ENCODE results near the gene LOXL3. TPM values are rescaled to one million over a fixed set of nuclear protein-coding genes. Genes with fewer than 3 reads are reported as not detected.

Gene LOXL3, protein sequence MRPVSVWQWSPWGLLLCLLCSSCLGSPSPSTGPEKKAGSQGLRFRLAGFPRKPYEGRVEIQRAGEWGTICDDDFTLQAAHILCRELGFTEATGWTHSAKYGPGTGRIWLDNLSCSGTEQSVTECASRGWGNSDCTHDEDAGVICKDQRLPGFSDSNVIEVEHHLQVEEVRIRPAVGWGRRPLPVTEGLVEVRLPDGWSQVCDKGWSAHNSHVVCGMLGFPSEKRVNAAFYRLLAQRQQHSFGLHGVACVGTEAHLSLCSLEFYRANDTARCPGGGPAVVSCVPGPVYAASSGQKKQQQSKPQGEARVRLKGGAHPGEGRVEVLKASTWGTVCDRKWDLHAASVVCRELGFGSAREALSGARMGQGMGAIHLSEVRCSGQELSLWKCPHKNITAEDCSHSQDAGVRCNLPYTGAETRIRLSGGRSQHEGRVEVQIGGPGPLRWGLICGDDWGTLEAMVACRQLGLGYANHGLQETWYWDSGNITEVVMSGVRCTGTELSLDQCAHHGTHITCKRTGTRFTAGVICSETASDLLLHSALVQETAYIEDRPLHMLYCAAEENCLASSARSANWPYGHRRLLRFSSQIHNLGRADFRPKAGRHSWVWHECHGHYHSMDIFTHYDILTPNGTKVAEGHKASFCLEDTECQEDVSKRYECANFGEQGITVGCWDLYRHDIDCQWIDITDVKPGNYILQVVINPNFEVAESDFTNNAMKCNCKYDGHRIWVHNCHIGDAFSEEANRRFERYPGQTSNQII
- 22.8 TPM for total RNA-seq

DNA sequence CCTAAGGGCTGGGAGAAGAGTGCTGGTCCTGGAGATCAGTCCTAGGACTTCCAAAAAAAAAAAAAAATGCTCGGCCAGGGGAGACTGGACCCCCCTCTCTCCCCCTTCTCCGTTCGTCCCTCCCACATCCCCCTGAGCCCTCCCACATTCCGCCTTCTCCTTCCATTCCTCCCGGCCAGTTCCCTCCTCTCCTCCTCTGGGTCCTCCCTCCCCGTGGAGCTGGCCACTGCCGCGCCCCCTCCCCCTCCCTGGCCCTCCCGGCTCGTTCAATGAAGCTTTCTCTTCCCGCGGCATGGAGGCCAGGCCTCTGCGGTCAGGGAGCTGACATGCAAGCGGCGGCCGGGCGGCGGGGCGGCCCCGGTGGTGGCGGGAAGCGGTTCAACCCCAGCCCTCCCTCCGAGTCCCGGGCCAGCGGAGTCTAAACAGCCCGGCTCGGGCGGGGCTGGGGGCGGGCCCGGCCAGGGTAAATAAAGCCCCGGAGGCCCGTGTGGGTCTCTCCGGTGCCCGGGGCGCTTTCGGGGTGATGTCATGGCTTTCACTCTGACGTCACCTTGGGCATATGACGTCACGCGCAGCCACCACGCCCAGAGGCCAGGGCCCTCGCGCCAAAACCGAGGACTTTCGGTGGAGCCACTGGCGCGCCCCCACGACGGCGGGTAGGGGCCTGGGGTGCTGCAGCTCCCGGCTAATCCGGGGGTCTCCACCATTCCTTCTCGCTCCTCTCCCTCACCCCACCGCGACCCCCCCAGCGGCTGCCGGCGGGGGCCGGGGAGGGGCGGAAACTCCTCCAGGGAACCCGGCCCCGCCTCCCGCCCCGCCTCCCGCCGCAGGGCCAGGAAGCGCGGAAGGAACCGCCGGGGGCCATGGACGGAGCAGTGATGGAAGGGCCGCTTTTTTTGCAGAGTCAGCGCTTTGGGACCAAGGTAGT lies at the start of gene LOXL3, which contains the start of gene DOK1:
TSS of gene LOXL3 (minus strand) at position 51 of the 928 bp plus-strand sequence. CDS start 1,308 bp downstream, outside the sequence.
TSS of gene DOK1 (plus strand) at position 829 of the 928 bp plus-strand sequence. CDS start at position 864, 35 bp downstream.

DNA sequence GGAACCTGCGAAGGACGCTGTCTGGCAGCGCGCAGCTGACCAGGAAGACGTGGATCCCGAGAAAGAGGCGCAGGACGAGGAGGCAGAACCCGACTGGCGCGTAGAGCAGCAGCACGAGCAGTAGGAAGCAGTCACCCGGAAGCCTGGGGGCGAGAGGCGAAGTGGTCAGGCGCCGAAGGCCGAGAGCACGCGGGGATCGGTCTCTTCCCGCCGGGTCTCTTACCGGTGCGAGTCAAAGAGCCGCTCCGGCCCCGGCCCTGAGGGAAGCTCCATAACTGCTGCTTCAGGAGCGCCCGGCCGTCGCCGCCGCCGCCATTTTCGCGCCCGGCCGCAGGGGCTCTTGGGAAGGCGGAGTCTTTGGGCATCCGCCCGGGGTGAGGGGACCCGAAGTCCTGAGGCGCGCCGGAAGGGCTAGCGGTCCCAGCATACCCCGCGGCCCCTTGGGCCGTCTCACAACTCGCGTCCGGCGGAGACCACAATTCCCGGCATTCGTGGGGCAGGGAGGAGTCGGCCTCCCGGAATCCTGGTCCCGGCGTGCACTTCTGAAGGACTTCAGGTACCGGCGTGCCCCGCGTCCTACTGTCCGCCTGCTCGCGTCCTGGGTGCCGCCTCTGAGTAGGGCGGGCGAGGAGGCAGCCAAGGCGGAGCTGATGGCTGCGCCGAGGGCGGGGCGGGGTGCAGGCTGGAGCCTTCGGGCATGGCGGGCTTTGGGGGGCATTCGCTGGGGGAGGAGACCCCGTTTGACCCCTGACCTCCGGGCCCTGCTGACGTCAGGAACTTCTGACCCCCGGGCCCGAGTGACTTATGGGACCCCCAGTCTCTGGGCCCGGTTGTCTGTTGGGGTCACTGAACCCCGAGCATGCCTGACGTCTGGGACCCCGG lies 24.1 kb downstream of the LOXL3 start, which contains the start of the genes AUP1 and HTRA2:
TSS of gene AUP1 (minus strand) at position 350 of the 882 bp plus-strand sequence. CDS start at position 273, 77 bp downstream.
TSS of gene HTRA2 (plus strand) at position 577 of the 882 bp plus-strand sequence. CDS start at position 651, 74 bp downstream.

DNA sequence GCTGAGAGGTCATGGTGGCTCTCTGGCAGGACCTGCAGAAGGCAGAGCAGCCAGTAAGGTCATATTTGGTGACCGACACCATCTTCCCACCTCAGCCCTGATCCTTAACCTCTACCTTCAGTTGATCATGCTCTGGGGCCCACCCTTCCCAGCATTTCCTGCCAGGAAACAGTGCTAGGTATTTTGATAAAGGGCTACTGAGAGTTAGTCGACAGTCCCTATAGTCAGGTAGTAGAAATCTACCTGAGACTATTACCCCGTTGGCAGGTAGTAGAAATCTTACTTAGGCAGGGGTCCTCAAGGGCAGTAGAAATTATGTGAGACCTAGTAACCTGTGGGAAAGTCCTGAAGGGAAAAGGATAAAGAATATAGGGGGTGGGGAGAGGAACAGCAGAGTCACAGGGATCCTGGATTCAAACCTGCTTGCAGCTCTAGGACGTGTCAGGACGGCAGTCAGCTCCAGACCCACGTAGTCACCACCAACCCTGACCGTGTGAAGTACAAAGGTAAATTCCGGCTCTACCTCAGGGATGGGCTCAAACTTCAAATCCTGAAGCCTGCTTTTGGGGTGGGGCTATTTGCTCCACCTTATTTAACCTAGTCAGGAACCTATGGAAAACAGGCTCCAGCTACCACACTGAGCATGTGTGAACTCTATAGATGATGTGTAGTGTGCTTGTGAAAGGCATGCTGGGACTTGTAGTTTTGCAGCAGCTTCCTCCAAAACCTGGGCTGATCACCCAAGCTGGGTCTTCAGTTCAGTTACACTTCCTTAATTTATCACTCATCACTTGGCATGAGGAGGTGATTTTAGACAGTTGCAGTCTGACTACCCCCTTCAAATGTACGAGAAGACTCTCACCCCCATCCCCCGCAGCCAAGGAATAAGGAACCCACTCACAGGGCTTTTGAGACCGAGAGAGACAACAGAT lies 27.8 kb downstream of the LOXL3 start, which contains the start of gene DQX1:
TSS of gene DQX1 (minus strand) at position 515 of the 932 bp plus-strand sequence. CDS start at position 13, 502 bp downstream.

DNA sequence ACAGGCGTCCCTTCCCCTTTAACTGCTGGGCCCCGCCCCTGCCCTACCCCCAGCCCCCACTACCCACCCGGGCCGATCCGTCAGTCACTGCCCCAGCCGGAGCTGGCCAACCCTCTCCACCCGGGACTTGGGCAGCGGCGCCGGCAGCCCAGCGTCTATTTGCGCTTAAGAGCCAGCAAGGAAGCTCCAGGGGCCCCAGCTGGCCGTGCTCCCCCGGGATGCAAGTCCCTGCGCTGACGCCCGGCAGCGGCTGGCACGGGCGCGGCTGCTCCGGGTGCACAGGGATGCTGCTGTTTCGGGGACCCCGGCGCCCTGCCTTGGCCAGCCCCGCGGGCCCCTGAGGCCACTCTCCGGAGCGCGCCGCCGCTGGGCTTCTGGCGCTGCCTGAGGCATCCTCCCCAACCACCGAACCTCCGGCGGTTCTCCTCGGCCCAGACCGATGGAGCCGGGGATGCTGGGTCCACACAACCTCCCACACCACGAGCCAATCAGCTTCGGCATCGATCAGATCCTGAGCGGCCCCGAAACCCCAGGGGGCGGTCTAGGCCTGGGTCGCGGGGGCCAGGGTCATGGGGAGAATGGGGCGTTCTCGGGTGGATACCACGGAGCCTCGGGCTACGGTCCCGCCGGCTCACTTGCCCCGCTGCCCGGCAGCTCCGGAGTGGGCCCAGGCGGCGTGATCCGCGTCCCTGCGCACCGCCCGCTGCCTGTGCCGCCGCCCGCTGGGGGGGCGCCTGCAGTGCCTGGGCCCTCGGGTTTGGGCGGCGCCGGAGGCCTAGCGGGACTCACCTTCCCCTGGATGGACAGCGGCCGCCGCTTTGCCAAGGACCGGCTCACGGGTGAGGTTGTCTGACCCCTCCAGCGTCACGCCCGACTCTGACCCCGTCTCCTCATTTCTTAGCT lies 39.1 kb downstream of the LOXL3 start, which contains the start of gene TLX2:
TSS of gene TLX2 (plus strand) at position 83 of the 903 bp plus-strand sequence. CDS start at position 440, 357 bp downstream.

DNA sequence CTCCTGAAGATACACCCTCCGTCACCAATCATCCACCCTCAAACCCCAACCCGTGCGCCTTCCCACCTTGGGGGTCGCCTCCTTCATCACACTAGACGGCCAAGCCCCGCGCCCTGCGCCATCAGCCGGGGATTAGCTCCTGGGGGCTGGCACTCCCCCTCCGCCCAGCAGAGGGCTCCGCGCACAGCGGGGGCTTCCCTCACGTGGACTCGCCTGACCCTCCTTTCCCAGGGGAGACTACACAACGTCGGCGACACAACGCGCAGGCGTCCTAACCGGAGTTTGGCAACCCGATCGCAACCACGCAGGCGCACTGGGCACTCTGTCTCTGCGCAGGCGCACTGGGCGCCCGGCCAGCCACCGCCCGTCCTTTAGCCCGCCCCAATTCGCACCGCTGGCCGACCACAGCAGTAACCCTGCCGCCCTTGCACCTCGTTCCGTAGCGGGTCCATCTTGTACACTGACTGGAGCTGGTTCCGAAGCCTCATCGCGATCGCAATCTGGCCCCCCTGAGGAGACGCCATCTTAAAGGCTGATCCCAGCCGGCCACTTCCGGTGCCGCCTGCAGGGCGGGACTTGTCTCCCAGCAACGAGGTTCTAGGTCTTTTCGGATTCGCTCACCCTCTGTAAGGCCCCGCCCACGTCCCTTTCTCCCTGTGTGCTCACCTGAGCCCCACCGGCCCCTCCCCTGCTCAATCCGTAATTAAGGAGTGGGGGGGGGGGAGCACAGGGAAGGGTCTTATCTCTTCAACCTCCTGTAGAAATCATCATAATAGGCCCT lies 46.4 kb downstream of the LOXL3 start, which contains the start of gene PCGF1:
TSS of gene PCGF1 (minus strand) at position 551 of the 781 bp plus-strand sequence. CDS start at position 524, 27 bp downstream.

DNA sequence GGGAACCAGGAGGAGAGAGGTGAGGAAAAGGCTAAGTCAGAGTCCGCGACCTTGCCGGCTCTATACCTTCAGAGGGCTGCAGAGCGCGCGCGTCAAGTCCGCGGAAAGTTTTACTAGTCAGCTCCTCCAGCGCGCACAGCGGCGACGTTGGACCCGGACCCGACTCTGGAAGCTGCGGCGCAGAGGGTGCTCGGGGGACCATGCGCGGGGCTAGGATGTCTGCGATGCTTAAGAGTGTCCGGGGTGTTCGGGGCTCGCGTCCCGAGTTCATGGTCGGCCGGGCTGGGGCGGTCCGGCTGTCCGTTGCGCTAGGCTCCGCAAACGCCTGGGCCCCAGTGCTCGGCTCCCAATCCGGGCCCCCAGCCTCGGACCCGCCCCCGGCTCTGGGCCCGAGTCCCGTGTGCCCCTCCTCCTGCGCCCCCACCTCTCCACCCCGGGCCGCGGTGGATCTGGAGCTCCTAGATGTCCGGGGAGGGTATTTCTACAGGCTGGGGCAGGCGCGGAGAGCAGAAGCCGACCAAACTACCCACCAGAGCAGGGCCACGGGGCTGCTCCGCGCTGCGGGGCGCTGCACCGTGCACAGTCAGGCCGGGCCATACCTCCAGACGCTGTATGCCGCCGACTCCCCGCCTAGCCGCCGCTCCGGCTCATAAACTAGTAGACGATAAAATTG lies 54.3 kb downstream of the LOXL3 start, which contains the start of gene LBX2:
TSS of gene LBX2 (minus strand) at position 337 of the 673 bp plus-strand sequence. CDS start at position 271, 66 bp downstream.

DNA sequence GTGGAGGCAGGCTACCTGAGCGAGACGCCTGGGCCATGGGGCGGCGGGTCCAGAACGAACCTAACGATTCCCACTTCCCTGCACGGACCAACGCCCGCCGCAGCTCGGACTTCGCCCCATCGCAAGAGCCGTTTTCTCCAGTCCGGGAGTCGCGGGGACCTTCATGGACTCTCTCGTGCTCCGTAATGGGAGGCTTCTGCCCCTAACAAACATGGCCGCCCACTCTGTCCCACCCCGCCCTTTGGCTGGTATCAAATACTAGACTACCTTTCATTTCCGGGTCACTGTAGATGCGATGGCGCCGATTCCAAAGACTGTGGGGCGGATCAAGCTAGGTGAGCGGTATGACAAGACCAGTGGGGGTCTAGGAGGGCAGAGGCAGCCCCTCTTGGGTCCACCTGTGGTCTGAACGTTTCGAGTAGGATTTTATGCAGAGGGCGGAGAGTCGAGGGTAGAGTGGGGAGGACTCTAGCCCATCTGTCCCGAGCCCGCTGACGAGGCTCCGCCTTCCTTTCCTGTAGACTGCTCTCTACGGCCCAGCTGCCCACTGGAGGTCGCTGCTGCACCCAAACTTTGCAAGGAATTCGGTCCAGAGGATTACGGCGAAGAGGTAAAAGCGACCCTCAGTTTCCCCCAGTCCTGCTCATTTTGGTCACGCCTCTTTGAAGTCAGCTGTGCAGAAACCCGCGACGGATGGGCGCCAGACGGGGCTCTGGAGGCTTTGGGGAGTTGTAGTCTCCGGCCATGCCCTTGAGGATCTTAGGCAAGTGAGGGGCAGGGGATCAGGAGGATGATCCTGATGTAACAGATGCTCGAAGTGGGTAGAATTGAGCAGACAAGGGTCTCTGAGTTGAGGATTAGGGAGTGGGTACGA lies 70.7 kb downstream of the LOXL3 start, which contains the start of the genes CCDC142 and TTC31:
TSS of gene CCDC142 (minus strand) at position 198 of the 874 bp plus-strand sequence. CDS start at position 37, 161 bp downstream.
TSS of gene TTC31 (plus strand) at position 281 of the 874 bp plus-strand sequence. CDS start at position 296, 15 bp downstream.

Other genes with a start within 250 kb of the LOXL3 start
- gene SLC4A5, start 210.5 kb downstream of the LOXL3 start, total RNA-seq = 36.3 TPM
- gene DCTN1, start 173.6 kb downstream of the LOXL3 start, total RNA-seq = 129 TPM
- 3.1 TPM for gene C2orf81, start 132.3 kb downstream of the LOXL3 start, total RNA-seq
- 36.8 TPM for gene WDR54, start 132.2 kb downstream of the LOXL3 start, total RNA-seq
- gene RTKN, start 112.0 kb downstream of the LOXL3 start, total RNA-seq = 28.9 TPM
- 83.5 TPM for gene INO80B, start 98.9 kb downstream of the LOXL3 start, total RNA-seq
- gene WBP1, start 95.5 kb downstream of the LOXL3 start, total RNA-seq = 55.6 TPM
- 42.8 TPM for gene MOGS, start 88.6 kb downstream of the LOXL3 start, total RNA-seq
- gene MRPL53, start 81.3 kb downstream of the LOXL3 start, total RNA-seq = 17.5 TPM
- gene CCDC142, start 70.9 kb downstream of the LOXL3 start, total RNA-seq = 36.7 TPM
- gene TTC31, start 70.9 kb downstream of the LOXL3 start, total RNA-seq = 26.7 TPM
- not detected for gene LBX2, start 54.3 kb downstream of the LOXL3 start, total RNA-seq
- 13.6 TPM for gene PCGF1, start 46.2 kb downstream of the LOXL3 start, total RNA-seq
- 0.93 TPM for gene TLX2, start 39.5 kb downstream of the LOXL3 start, total RNA-seq
- 0.55 TPM for gene DQX1, start 27.7 kb downstream of the LOXL3 start, total RNA-seq
- 75.9 TPM for gene AUP1, start 24.2 kb downstream of the LOXL3 start, total RNA-seq
- 30.6 TPM for gene HTRA2, start 24.0 kb downstream of the LOXL3 start, total RNA-seq
- gene DOK1, start 778 bp upstream of the LOXL3 start, total RNA-seq = 10.0 TPM
- gene M1AP, start 94.4 kb upstream of the LOXL3 start, total RNA-seq = 0.44 TPM
- gene SEMA4F, start 100.3 kb upstream of the LOXL3 start, total RNA-seq = 10.3 TPM

Data from camera-type eye (tissue), 1 donor.